ENCODE measurements around the gene SLC39A8.

DNA sequence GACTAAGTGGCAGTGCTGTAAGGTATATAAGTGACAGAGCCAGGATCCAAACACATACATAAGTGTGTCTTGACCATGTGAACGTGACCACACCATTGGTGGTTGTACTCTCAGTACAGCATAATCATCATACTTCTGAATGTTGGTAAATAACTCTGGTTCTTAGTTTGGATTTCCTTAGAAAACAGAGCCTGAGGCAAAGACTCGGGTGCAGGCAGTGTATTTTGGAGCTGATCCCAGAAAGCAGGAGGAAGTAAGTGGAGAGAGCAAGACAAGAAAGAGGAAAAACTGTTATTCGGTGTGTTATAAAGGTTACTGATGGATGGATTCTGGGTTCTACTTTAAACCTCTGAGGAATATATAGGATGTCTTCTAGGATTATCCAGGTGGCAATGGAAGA is 127.9 kb downstream of the SLC39A8 start:
- TF ChIP-seq EZH2 (IDR thresholded peaks at IDR 0.05; ENCODE audit: insufficient read depth, poor library complexity, severe bottlenecking) (no peak), EZH2phosphoT487 (IDR thresholded peaks at IDR 0.05; ENCODE audit: insufficient read depth, low read depth) (no peak)
